T-helper 2 cell treated with Interferon-gamma antibody and Interleukin-4, amounts not matched to agents 100 ng/mL and 5 ng/mL, for 36 hours (primary cell): ENCODE measurements around the gene TMEM167B. TPM values are rescaled to one million over a fixed set of nuclear protein-coding genes. Genes with fewer than 3 reads are reported as not detected.
"Not testable (repeated sequence)": the region's sequence is repeated elsewhere in the genome, so short reads cannot be mapped to it uniquely, and the experiment has no call there.

Source experiments
- intact Hi-C: fragments of 100-400 bp; cut with micrococcal nuclease; formaldehyde crosslinking; loops from one replicate; pipeline ENCODE4 v1.15.1; 2023
- total RNA-seq: library from RNA; stranded (reverse); gene quantifications from 2 replicates; pipeline ENCODE4 v1.2.3, GENCODE V29; 2022

The TMEM167B gene
- total RNA-seq, 1 donor from 2014 or later = 23.7 TPM

- intact Hi-C loops = loop anchor here (1.0 to 10.0 kb wide), 10 partner anchors 12 to 419 kb away; partner anchors contain the start of genes PRPF38B, PSMA5, SARS1 and STXBP3
Measured at GRCh38 chr1:109112056-109112651, 21.6 kb downstream of the TMEM167B start.

GRCh38 chr1:109112652-109113285 lies 22.2 kb downstream of the TMEM167B start:
- intact Hi-C loops = loop anchor here (1.0 to 10.0 kb wide), 10 partner anchors 12 to 420 kb away; partner anchors contain the start of genes PRPF38B, PSMA5, SARS1 and STXBP3

DNA sequence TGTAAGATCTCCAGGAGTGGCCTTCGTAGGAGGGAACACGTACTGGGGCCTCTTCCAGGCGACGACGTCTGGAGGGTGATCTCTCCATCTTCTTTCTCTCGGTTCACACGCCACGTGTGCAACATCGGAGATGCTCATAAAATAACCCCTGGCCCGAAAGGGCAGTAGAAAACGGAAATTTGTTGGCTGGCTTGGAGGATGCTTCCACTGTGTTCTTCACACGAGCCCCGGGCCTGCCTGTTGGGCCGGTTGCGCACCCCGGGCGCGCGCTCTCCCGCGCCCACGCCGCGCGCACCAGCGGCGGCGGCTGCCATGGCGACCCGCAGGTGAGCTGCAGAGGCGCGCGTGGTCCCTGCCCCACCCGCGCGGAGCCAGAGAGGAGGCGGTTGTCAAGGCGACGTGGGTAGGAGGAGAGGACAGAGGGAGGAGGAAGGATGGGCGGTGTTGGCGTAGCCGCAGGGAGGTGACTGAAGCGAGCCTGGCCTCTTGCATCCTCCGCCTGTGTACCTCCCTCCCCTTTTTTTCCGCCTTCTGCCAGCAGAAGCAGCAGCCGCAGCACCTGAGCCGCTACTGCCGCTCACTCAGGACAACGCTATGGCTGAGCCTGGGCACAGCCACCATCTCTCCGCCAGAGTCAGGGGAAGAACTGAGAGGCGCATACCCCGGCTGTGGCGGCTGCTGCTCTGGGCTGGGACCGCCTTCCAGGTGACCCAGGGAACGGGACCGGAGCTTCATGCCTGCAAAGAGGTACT lies 23.2 kb downstream of the TMEM167B start, which contains the start of gene ELAPOR1:
TSS of gene ELAPOR1 (plus strand) at position 526 of the 752 bp plus-strand sequence. CDS start at position 595, 69 bp downstream.
- intact Hi-C loops = loop anchor here (2.0 to 10.0 kb wide), 6 partner anchors 49 to 421 kb away; partner anchors contain the start of genes PRPF38B, PSMA5, SARS1 and STXBP3

DNA sequence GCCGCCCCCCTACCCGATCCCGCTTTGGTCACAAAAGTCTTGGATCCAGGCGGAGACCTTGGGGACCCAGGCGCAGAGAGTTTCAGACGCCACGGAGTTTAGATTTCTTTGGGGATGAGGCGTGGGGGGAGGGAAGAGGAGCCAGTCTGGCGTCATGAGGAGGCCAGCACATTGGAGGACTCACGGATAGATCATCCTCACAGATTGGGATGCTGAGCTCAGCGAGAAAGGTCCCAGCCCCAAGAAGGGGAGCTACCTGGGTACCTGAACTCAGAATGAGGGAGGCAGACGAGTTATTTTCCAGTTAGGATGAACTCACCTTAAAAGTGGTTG lies 23.7 kb downstream of the TMEM167B start:
- intact Hi-C loops = loop anchor here (5.0 to 10.0 kb wide), 4 partner anchors 78 to 367 kb away; partner anchors contain the start of genes PSMA5, SARS1 and STXBP3

GRCh38 chr1:109115685-109116084 lies 25.1 kb downstream of the TMEM167B start:
- intact Hi-C loops = loop anchor here (10.0 kb wide), 1 partner anchor 309 kb away; the partner anchor contains the start of gene PSMA5

DNA sequence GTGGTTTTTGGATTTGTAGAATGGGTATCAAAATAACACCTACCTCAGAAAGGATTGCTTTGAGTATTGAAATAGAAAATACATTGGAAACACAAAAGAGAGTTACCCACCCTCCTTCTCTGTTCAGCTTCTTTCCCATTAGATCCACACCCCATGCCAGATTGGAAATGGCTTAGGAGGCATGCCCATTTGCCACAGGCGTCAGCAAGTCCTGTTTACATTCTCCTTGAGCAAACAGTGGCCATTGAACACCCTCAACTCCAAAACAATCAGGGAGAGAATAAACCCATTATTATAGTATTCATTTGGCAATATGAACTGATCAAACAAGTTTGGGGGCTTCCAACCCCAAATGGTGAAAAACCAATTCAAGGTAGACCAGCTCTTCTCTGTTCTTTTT lies 25.7 kb downstream of the TMEM167B start:
- intact Hi-C loops = loop anchor here (10.0 kb wide), 1 partner anchor 309 kb away; the partner anchor contains the start of gene PSMA5

DNA sequence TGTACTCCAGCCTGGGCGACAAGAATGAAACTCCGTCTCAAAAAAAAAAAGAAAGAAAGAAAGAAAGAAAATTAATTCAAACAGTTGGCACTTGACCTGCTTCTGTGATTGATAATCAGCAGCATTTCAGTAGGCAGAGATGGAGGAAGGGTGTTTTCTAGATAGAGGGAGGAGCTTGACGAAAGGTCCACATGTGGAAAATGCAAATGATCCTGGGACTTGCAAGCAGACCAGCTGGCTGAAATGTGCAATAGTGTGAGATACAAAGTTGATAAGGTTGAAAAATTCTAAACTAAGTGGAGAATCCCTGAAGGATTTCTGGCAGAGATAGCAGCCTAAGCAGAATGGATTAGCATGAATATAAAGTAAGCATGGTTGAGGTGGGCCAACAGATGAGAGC lies 27.5 kb downstream of the TMEM167B start:
- intact Hi-C loops = loop anchor here (10.0 kb wide), 1 partner anchor 307 kb away; the partner anchor contains the start of gene PSMA5

DNA sequence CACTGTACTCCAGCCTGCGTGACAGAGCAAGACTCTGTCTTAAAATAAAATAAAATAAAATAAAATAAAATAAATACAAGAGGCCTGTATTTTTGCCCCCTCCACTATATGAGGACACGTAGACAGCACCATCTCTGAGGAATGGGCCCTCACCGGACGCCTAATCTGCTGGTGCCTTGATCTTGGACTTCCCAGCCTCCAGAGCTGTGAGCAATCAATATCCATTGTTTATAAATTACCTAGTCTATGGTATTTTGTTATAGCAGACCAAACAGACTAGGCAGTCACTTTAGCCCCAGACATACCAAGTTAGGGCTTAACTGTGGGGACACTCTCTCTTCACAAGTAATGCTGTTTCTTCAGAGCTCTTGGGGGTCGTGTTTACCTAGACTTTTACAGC lies 29.8 kb downstream of the TMEM167B start:
- intact Hi-C loops = no loop called here

DNA sequence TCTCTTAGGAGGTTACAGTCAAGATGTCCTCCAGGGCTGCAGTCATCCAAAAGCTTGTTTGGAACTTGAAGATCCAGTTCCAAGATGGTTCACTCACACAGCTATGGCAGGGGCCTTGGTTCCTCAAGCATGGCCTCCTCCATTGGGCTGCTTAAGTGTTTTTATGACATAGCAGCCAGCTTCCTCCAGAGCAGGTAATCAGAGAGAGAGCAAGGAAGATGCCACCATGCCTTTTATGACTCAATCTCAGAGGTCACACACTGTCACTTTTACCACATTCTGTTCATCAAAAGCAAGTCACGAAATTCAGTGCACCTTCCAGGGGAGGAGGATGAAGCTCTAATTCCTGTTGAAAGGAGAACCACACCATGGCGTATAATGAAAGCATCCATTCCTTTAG lies 40.5 kb downstream of the TMEM167B start:
- intact Hi-C loops = no loop called here

GRCh38 chr1:109131800-109132199 lies 41.2 kb downstream of the TMEM167B start:
- intact Hi-C loops = no loop called here

DNA sequence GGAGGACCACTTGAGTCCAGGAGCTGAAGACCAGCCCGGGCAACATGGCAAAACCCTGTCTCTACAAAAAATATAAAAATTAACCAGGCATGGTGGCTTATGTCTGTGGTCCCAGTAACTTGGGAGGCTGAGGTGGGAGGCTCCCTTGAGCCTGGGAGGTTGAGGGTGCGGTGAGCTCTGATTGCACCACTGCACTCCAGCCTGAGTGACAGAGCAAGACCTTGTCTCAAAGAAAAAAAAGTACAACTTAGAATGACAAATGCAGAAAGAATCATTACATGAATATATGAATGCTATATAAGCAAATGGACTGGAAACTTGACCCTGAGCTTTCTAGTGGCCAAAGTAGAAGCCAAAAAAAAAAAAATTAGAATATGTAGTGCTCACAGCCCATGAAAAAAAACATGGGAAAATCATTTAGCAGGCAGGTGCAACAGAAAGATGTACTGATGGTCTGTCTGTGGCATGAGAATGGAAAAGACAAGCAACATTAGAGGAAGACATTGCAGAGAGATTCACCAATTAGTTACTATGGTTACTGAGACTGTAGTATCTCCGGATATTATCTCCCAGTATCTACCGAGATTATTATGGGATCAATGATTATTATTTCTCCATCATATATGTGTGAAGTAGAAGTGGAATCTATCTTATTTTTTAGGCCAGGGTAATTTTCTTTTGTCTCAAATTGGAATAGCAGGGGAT lies 42.6 kb downstream of the TMEM167B start:
- intact Hi-C loops = no loop called here

- intact Hi-C loops = no loop called here
Measured at GRCh38 chr1:109133815-109134214, 43.3 kb downstream of the TMEM167B start.

DNA sequence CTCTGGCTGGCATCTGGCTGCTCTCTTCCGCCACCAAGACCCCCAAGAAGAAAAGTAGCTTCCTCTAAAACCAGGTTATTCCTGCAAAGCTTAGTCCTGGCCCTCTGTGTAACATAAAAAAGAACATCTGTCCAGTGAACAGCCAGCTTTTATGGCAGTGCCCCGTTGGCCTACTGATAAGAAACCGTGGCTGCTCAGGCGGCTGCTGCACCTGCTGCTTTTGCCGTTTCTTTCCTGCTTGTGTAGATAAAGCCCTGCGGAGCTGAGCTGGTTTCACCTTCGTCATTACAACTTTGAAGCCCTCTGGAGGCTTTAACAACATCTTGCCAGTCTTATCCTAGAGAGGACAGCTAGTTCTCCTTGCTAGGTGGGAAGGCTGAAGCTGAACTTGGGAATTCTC lies 43.9 kb downstream of the TMEM167B start:
- intact Hi-C loops = no loop called here

DNA sequence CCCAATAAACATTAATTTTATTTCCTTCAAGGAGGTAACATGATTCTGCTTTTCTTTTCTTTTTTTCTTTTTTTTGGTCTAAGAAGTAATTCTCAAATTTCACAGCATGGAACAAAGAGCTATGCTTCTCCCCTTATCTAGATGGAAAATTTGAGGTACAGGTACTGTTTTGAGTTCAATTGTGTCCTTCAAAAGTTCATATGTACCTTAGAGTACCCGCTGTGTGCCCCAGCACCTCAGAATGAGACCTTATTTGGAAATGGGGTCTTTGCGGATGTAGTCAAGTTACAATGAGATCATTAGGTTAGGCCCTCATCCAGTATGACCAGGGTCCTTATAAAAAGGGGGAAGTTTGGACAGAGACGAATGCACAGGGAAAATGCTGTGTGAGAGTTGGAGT lies 45.4 kb downstream of the TMEM167B start:
- intact Hi-C loops = no loop called here

- intact Hi-C loops = no loop called here
Measured at GRCh38 chr1:109136766-109137165, 46.2 kb downstream of the TMEM167B start.

GRCh38 chr1:109137958-109138357 lies 47.4 kb downstream of the TMEM167B start:
- intact Hi-C loops = no loop called here

GRCh38 chr1:109138358-109138757 lies 47.8 kb downstream of the TMEM167B start:
- intact Hi-C loops = no loop called here

DNA sequence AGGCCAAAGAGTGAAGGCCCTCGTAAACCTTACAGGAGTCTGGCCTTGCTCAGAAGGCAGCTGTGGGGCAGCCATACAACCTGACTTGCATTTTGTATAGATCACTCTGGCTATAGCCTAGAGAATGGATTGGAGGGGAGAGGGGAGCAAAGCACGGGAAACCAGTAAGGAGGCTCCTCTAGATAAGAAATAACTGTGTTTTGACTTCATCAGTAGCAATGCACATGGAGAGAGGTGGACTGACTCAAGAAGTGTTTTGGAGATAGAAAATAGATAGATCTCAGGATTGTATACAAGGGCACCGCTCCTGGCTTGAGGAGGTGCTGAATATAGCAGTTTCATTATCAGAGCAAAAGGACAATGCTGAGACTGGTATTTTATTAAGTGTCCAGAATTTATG lies 49.8 kb downstream of the TMEM167B start:
- intact Hi-C loops = no loop called here

- intact Hi-C loops = no loop called here
Measured at GRCh38 chr1:109142260-109142659, 51.7 kb downstream of the TMEM167B start.

GRCh38 chr1:109142725-109143124 lies 52.2 kb downstream of the TMEM167B start:
- intact Hi-C loops = not testable (repeated sequence)
